Activated T-cell treated with anti-CD3 and anti-CD28 coated beads for 1 hour (primary cell): ENCODE data around the gene HRAS.

Experiments
- DNase-seq: peaks from one replicate; pipeline ENCODE4 v3.0.0-alpha.2; 2020; ENCODE audit warnings: low read depth

Gene HRAS

DNA sequence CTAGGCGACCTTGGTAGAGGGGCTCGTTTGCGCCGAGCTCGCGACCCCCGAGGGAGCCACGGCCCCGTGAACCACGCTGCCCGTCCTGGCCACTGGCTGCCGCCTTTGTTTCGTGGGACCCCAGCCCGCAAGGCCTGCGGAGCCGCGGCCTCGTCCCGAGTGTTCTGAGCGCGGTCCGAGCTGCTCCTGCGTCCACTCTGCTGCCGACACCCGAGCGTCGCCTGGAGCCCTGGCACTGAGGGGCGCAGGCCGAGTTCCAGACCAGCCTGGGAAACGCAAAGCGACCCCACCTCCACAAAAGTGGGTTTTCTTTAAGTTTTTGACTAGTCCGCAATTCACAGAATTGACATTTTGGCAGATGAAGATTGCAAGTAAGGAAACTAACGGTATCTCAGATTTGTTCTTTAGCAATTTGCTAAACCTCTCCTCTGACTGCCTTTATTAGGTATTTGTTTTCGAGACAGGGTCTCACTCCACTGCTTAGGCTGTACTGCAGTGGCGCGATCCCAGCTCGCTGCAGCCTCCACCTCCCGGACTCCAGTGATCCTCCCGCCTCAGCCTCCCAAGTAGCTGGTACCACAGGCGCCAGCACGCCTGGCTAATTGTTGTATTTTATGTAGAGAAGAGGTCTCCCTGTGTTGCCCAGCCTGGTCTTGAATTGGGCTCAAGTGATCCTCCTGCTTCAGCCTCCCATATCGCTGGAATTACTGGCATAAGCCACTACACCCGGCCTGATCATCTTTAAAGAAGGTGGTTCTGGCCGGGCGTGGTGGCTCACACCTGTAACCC, 27.5 kb downstream of the HRAS start:
- DNase-seq: no peak

DNA sequence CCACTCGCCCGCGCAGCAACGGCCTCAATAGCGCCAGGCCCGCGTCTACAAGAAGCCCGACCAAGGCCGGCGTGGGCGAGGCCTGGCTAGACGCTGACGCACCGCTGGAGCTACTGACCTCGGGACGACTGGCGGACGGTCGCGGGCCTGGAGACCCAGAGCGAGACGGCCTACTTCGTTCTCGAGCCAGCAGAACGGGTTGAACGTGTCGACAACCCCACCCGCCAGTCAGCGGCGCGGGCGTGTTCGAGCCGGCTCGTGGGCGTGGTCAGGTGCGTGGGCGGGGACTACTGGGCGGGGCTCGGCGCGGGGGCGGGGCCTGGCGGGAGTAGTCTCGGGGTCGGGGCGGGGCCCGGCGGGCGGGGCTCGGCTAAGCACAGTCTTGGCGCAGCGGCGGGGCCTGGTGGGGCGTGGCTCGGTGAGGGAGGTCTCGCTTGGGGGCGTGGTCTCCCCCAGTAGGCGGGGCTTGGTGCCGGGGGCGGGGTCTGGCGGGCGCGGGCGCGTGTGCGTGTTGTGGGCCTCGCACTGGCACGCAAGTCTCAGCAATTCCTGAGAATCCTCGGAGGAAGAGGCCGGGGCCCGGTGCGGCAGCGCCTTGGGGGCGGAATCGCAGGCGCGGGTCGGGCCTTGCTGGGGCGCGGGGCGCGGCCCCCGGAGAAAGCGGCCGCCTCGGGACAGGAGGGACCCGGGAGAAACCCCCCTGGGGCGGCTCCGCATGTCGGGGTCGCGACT, 28.2 kb downstream of the HRAS start, which contains the start of gene RNH1:
Gene RNH1, minus strand, starts transcription at position 248 of the 732 bp plus-strand sequence. CDS start 5,080 bp downstream, outside the sequence.
- peak; percentile 100 for DNase-seq

DNA sequence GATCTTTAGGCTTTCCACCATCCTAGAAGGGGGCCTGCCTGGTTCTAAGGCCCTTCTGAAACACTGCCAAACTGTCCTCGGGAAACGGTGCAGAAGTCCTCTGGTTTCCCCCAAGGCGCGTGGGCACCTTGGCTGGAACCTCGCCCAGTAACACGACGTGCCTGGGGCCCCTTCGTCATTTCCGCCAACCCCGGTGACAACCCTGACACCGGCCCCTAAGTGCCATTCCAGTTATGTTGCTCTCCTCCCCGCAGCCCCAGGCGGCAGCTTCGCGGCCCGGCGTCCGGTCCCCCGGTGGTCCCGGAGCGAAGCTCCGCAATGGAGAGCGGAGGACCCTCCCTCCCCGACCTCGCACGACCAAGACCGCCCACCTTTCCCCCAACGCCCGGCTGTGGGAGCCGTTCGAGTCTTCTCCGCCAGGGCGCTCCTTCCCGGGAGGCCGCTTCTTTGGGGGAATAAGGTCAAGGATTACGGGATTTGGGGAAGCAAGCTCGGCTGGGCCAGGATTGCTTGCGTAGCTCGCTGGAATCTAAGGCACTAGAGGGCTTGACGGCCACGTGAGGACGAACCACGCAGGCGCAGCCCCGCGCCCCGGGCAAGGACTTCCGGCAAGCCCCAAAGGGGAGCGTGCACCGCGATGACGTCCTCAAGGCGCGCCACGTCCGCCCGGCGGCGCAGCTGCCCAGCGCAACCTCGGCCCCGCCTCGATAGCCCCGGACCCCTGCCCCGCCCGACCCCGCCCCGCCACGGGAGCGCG, 29.0 kb downstream of the HRAS start:
- peak; percentile 93 for DNase-seq

DNA sequence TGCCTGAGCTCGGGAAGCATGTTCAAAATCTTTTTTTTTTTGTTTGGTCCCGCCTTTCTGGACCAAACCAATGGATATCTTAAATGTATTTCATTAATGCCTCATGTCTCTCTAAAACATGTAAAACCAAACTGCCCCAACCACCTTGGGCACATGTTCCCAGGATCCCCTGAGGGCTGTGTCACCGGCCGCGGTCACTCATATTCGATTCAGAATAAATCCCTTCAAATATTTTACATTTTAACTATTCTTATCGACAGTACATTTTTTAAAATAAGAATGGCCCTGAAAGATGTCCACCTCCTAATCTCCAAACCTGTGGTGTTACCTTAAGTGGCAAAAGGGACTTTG, 30.4 kb downstream of the HRAS start:
- DNase-seq: no peak

DNA sequence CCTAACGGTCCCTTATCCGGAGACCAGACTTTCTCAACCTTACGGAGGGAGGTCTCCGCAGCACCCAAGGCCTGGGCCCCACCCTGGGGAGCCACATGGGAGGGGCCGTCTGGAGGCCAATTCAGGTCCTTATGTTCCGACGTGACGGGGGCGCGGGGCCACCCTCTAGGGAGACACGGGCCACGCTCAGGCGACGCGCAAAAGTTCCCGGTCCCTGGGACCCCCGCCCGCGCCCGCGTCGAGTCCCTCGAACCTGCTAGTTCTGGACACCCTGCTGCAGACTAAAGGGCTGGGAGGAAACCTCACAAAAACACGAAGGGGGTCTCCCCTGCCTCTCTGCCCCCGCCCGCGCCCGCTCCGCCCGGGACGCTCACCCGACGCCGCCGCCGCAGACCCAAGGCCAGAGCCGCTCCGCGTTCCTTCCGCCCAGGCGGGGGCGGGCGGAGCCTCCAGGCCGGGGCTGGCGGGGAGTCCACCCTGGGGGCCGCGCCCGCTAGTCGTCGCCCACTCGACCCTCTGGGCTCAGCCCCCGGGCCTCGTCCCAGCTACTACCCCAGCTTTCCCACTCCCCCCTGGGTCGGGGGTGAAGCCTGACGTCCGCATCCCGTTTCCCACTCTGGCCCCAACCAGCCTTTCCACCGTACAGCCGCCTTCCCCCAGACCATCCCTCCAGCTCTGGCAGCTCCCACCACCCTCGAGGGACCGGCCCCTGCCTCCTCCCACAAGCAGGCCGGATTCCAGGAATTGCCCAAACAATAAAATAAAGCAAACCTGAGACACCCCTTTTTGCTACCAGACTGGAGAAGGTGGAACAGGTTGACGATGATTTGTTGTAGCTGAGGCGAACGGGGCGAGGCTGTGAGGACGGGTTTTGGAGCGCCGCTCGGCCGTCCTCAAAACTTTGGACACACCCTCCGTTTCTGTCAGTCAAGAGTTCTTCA, 31.1 kb downstream of the HRAS start:
- DNase-seq: no peak

DNA sequence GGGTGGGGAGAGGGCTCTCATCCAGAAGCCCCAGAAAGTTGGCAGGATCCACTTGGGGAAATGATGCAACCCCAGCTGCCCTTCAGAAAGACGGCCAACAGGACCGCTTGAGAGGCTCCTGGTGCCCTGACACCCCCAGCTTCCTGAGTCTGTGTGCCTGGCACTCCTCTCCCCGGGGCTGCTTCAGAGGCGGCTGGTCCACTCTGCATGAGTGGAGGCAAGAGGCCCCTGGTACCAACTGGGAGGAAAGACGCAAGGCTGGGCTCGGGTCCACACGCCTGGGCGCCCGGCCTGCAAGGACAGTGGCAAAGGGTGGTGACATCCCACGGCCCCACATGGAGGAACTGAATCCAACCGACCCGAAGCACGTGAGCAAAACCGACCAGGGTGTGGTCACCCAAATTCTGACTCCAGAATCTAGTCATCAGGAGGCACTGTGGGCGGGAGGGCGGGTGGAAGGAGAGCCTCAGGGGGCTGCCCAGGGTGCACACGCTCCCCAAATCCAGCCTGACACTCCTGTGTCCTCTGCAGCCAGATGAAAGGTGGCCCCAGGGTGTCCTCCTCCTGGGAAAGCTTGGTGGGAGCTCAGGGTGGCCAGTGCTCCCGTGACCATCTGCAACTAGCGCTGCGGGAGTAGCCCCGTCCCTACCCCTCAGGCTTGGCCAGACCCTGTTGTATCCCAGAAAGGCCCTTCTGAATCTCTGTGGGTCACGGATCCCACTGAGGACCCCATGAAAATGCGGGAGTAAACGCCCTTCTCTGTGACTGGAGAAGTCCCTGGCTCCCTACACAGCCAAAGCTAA, 32.0 kb downstream of the HRAS start:
- no peak for DNase-seq

DNA sequence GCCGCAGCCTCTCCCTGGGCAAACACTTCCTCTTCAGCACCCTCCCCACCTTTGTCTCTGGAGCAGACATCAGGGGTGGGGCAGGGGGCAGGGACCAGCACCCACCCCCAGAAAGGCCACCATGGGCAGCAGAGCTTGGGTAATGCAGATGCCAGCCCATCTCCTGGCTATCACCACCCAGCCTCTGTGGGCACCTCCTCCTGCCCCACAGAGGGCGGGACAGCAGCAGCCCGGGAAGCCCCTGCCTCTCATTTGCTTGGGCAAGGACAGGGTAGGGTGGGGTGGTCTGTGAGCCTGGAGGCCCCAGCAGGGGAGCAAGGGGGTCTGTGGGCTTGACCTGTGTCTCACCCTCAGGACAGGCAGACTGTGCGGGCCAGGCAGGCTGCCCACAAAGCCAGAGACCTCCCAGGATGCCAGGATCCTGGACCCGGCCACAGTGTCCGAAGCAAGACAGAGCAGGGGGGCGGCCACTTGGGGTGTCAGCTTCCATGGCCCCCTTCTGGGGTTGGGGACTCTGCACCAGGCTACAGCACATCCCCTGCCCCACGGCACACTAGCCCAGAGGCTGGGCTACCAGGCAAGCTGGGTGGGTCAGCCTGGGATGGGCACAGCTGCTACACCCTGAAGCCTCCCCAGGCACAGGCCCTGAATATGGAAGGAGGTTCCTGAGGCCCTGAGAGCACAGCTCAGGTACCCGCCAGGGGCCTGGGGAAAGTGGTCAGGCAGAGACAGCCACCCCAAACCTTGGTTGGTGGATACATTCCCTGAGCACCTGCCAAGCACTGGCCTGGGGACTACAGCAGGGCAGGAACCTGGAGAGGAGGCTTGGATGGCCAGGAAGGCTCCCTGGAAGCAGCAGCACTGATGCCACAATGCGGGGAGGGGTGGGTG, 32.8 kb downstream of the HRAS start:
- DNase-seq: no peak

DNA sequence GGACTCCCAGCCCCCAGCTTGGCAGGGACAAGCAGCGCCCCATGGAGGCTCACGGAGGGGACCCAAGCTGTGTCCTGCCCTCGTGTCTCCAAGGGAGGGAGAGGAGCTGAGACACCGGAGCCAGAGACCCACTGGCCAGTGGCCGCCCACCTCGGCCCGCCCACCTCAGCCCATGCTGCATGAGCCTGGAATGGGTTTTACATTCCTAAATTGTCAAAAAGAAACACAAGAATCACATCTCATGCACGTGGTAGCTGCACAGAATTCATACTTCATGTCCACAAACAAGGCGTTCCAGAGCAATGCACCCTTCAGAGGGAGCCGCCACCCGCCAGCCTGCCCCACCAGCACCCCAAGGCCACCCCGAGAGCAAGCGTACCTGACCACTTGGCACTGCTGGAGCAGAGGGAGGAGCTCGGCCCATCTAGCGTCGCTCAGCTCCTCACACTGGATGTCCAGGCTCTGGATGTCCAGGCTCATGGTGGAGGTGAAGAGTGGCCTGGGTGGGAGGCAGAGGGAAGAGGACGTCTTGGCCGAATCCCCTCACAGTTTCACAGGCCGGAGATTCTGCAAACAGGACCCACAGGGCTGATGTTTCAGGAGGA, 33.6 kb downstream of the HRAS start:
- no peak for DNase-seq

DNA sequence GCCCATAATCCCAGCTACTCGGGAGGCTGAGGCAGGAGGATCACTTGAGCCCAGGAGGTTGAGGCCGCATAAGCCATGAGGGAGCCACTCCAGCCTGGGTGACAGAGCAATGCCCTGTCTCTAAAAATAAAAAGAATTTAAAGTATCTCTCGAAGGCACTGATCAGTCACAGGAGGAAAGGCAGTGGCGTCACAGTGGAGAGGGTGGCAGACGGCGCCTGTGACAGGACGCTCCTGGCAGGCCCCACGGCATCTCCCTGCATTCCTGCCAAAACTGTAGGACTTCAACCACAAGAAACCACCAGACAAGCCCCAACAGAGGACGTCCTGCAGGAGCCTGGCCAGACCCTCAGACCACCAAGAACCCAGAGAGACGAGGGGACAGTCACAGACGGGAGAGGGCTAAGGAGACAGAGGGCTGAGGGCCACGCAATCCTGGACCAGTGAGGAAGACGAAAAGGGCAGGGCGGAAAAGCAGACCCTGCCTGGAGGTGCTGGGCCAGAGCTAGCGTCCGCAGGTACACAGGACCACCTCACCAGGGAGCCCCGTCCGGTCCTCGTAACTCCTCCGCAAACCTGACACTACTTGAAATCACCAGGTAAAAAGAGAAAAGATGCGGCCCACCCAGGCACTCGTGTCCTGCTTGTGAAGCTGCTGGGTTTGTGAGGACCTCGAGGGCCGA, 34.2 kb downstream of the HRAS start:
- no peak for DNase-seq

DNA sequence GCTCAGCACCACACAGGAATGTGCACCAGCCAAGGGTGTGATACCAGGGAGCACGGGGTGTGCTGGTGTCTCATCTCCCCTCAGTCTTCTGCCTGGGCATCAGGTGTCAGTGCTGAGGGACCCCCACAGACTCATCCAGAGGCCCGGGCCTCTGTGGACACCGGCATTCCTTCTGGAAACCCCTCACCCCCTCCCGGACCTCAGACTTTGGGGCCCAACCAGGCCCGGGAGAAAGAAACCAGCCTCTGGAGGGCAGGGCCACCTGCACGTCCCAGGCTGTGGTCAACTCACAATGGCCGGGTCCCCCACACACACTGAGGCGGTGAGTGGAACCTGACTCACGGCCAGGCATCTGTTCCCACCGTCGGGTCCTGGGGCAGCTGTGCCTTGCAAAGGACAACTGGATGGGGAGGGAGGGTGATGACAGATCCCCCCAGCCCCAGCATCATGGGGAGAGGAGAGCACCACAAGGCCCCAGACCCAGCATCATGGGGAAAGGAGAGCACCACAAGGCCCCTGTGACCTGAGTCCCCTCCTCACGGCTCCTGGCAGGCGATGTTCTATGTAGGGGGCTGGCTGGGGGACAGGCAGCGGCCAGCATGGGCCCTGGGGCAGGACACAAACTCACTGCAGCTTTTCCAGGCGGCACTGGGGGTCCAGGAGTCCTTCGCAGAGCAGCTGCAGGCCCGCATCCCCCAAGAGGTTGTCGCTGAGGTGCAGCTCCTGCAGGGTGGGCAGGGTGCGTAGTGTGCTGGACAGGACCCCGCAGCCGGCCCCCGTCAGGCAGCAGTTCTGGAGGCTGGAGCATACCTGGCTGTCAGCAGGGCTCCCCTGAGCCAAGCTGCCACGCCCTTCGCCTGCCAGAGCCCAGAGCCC, 35.9 kb downstream of the HRAS start:
- no peak for DNase-seq

DNA sequence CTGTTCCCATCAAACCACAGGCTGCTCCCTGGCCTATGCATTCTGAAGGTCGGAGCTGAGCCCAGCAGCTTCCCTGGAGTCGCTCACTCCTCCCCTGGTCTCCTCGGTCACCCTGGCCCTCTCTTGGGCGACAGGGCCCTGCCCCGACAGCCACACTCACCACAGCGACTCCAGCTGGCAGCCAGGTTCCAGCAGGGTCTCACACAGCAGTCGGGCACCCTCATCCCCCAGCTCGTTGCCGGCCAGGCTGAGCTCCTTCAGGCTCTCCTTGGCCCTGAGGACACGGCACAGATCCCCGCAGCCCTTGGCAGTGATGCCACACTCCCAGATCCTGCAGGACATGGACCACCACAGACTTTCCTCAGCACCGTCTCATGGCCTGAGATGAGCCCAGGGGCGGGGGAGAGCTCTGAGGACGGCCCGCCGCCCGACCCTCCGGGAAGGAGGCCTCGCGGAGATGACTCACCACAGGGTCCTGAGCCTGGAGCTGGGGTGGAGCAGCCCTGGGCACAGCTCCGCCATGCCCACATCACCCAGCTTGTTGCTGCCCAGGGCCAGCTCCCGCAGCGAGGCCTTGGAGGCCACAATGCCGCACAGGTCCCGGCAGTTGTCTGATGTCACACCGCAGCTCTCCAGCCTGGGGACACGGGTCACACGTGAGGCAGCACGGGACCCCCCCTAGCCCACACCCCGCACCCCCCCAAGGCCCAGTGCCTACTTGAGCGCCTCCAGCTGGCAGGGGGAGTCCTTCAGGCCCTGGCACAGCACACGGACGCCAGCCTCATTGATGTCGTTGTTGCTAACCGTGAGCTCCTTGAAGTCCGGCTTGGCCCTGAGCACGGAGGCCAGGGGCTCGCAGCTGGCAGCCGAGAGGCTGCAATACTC, 36.8 kb downstream of the HRAS start:
- no peak for DNase-seq

DNA sequence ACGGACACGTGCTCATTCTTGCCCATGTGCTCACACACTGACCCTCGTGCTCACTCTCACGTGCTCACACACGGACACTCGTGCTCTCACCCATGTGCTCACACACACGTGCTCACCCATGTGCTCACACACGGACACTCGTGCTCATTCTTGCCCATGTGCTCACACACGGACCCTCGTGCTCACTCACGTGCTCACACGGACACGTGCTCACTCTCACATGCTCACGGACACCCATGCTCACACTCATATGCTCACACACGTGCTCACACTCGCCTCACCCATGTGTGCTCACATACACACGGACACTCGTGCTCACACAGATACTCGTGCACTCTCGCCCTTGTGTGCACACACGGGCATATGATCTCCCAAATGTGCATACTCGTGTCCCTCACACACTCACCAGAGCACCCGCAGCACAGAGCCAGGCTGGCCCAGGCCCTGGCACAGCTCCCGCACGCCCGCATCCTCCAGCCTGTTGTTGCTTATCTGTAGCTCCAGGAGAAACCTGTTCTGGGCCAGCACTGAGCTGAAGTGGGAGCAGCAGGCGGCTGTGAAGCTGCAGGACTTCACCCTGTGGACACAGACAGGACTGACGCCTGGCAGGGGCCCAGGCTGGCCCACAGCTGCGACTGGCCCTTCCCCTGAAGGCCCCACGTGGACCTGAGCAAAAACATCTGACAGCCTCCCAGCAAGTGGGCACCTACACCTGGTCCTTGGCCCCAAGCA, 37.6 kb downstream of the HRAS start:
- DNase-seq: no peak

DNA sequence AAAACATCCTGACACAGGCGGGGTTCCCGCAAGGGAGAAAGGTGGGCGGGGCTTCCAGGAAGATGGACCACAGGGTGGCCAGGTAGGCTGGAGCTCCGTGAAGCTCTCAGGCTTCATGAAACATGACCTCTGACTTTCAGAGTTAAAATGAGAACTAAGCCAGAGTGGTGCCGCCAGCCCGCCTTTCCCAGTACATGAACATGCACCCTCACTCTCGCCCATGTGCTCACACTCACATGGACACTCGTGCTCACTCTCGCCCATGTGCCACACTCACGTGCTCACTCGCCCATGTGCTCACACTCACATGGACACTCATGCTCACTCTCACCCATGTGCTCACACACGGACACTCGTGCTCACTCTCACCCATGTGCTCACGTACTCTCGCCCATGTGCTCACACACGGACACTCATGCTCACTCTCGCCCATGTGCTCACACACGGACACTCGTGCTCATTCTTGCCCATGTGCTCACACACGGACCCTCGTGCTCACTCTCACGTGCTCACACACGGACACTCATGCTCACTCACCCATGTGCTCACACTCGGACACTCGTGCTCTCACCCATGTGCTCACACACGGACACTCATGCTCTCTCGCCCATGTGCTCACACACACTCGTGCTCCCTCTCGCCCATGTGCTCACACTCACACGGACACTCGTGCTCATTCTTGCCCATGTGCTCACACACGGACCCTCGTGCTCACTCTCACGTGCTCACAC, 38.4 kb downstream of the HRAS start:
- DNase-seq: no peak

DNA sequence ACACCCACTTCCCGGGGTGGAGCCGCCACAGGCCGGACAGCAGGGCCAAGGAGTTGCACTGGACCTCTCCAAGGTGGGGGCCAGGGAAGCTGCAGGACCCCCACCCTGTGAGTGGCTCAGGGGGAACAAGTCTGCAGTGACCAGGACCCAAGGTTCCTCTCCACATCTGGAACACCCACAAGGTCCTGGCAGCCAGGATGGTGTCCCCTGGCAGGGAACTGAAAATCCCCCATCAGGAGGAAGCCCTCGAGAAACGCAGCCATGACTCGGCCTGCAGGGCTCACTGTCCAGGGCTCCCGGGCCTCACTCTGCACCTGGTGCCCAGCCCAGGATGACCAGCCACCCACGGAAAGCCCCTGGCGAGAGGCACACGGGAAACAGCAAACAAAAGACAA, 39.8 kb downstream of the HRAS start:
- no peak for DNase-seq

DNA sequence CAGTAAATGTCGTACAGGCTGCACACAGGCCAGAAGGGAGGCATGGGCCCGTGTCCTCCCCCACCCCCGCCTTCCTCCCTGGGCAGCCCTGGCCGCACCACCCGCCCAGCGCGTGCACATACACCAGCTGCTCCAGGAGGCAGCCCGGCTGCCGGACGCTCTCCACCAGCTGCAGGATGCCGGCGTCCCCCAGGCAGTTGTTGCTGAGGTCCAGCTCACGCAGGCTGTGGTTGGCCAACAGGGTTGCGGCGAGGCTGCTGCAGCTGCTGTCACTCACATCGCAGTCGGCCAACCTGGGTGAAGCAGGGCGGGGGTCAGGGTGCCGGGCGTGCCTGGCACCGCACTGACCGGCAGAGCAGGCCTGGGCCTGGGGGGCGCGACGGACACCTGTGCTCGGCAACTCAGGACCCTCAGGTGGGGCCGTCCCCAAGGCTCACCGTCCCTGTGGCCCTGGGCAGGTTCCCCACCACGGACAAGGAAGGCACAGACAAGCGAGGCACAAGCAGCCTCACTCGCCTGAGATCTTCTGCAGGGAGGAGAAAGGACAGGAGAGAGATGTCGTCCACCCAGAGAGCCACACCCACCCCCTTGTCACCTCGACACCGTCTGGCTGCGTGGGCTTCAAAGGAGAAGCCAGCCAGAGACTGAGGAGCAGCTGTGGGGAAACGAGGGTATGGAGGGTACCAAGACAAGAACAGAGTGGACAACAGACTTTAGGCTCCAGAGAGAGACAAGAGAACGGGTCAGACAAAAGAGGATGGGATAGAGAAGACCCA, 40.4 kb downstream of the HRAS start:
- DNase-seq: no peak
